ENCODE results near the gene CEP112. TPM values are rescaled to one million over a fixed set of nuclear protein-coding genes. Genes with fewer than 3 reads are reported as not detected.
"Not testable (repeated sequence)": the region's sequence is repeated elsewhere in the genome, so short reads cannot be mapped to it uniquely, and the experiment has no call there.

Gene CEP112
- total RNA-seq, 2 donors from 2014 or later, result 18.9 to 21.0 TPM

- intact Hi-C loops (cut with DNase I), result no loop called here
- DNase-seq, result no peak
- no peak for ATAC-seq
Observed at GRCh38 chr17:65819810-65820209, 372.1 kb downstream of the CEP112 start.

DNA sequence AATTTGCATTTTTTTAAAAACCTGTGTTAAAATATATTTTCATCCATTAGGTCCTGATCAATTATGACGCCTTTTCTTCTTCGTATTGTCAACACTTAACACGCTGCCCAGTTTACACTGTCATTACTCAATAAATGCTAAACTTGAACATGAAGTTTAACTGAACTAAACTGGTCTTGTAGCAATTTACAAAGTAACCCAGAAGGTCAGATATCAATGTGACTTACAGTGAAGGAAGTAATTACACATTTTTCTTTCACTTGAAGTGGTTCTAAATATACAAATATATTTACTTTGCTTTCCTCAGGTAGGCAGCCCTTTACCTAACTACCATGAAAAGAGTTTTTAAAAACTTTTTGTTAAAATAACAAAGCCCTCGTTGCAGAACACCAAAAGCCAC is 374.0 kb downstream of the CEP112 start:
- intact Hi-C loops (cut with DNase I), result no loop called here
- DNase-seq (no peak), ATAC-seq (no peak)

DNA sequence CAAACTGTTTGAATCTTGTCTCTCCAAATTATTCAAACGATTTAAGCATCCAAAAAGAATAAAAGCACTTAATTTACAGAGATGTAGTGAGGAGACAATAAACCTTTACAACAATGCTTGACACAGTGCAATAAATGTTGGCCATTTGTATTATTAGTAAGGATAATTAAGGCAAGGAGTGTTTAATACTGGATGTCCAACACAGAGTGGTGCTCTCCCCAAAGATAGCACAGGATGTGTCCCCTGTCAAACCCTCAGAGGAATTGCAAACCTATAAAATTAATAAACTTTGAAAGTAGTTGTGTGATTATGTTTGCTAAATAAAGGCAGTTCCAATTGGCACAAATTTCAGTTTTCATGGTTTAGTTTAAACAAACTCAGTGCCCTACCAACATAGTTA is 377.5 kb downstream of the CEP112 start:
- ATAC-seq (no peak), DNase-seq (no peak)
- intact Hi-C loops (cut with DNase I), result no loop called here

DNA sequence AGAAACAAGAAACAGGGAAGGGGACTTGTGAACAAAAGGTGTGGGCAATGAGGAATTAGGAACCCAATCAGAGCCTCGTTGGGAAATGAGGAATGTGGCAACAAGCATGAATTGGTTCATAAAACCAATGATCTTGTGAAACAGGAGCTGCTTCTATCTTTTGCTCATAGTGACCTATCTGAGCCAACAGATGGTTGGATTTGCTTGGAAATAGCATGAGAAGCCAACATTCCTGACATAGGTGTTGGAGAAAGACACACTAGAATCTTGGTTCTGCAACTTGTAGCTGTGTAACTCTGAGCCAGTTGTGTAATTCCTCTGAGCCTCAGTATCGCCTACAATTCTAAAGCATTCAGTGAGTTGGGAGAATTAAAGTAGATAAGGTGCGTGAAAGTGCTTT is 378.6 kb downstream of the CEP112 start:
- intact Hi-C loops (cut with DNase I), result no loop called here
- DNase-seq (no peak), ATAC-seq (no peak)

GRCh38 chr17:65811043-65811442 is 380.9 kb downstream of the CEP112 start:
- DNase-seq, result no peak
- no peak for ATAC-seq
- intact Hi-C loops (cut with DNase I), result no loop called here

GRCh38 chr17:65809366-65809765 is 382.6 kb downstream of the CEP112 start:
- no peak for DNase-seq
- intact Hi-C loops (cut with DNase I), result no loop called here
- peak in 1 of 2 donors; percentile 22 for ATAC-seq

- ATAC-seq; DNase-seq; intact Hi-C loops (cut with DNase I): not testable (repeated sequence)
Observed at GRCh38 chr17:65808566-65808965, 383.4 kb downstream of the CEP112 start.

- intact Hi-C loops (cut with DNase I), result no loop called here
- DNase-seq (no peak), ATAC-seq (no peak)
Observed at GRCh38 chr17:65807361-65807760, 384.6 kb downstream of the CEP112 start.

GRCh38 chr17:65801513-65801912 is 390.4 kb downstream of the CEP112 start:
- DNase-seq (no peak), ATAC-seq (no peak)
- intact Hi-C loops (cut with DNase I), result no loop called here

- DNase-seq (no peak), ATAC-seq (no peak)
- intact Hi-C loops (cut with DNase I), result no loop called here
Observed at GRCh38 chr17:65800655-65801054, 391.3 kb downstream of the CEP112 start.

- DNase-seq, result no peak
- ATAC-seq, result no peak
- intact Hi-C loops (cut with DNase I), result no loop called here
Observed at GRCh38 chr17:65799869-65800268, 392.1 kb downstream of the CEP112 start.

- ATAC-seq, result no peak
- intact Hi-C loops (cut with DNase I), result no loop called here
- no peak for DNase-seq
Observed at GRCh38 chr17:65799454-65799853, 392.5 kb downstream of the CEP112 start.

- ATAC-seq, result no peak
- intact Hi-C loops (cut with DNase I), result no loop called here
Observed at GRCh38 chr17:65797809-65798208, 394.1 kb downstream of the CEP112 start.

DNA sequence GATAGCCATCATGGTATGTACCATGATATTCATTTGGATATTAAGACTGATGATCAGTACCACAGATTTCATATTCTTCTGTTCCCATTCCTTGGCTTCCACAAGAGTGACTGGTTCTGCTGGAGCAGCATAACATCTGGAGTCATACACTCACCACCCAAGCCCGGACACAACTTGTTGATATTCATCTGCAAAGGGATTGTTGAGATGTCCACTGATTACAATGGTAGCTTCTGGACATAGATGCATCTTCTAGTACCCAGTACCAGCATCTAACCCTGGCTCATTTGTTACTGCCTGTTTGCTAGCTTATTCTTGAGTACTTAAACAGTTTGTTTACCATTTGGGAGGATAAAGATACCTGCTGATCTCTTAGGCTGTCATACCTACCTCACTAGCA is 394.8 kb downstream of the CEP112 start:
- ATAC-seq (no peak), DNase-seq (no peak)
- intact Hi-C loops (cut with DNase I), result no loop called here

More at GRCh38 chr17:65797809-65798208, 394.1 kb downstream of the CEP112 start:
- DNase-seq, result no peak

- ATAC-seq (peak in 1 of 2 donors; percentile 22), DNase-seq (no peak)
- intact Hi-C loops (cut with DNase I), result no loop called here
Observed at GRCh38 chr17:65794572-65794971, 397.4 kb downstream of the CEP112 start.

DNA sequence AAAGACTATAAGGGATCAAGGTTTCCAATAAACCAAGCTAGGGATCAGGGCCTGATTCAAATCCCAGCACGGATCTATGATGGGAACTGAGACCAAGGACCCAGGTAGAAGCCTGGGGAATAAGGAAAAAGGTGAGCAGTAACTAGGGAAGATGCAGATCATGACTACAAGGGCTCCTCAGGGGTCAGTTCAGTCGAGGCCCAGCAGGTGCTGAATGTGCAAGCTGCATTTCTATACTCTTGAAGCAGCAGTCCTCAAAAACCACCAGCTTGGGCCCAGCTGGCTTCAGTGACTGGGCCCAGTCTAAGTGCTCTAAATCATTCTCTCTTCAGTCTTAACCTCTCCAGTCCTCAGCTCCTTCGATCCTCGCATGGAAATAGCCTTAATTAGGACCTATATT is 401.7 kb downstream of the CEP112 start:
- intact Hi-C loops (cut with DNase I), result no loop called here
- no peak for ATAC-seq

GRCh38 chr17:65787503-65787902 is 404.4 kb downstream of the CEP112 start:
- intact Hi-C loops (cut with DNase I), result no loop called here
- DNase-seq (no peak), ATAC-seq (no peak)

More for the DNA sequence above, 401.7 kb downstream of the CEP112 start:
- no peak for DNase-seq

DNA sequence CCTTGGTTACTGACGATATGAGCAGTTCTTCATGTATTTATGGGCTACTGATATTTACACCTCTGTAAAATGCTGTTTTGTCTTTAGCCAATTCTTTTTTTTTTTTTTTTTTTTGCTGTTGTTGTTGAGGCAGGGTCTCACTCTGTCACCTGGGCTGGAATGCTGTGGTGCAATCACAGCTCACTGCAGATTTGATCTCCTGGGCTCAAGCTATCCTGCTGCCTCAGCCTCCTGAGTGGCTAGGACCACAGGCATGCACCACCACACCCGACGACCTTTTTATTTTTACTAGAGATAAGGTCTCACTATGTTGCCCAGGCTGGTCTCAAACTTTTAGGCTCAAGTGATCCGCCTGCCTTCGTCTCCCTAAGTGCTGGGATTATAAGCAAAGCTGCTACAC is 405.5 kb downstream of the CEP112 start:
- ATAC-seq, result no peak
- intact Hi-C loops (cut with DNase I), result no loop called here

DNA sequence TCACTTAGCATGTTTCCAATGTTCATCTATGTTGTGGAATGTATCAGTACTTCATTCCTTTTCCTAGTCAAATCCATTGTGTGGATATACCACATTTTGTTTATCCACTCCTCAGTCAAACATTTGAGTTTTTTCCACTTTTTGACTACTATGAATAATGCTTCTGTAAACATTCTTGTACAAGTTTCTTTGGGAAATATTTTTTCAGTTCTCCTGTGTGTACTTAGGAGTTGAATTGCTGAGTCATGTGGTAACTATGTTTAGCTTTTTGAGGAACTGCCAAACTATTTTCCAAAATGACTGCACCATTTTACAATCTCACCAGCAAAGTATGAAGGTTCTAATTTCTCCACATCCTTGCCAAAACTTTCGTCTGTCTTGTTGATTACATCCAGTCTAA is 406.8 kb downstream of the CEP112 start:
- intact Hi-C loops (cut with DNase I), result no loop called here
- ATAC-seq, result peak; percentile 73 to 94
- DNase-seq, result no peak

More for the DNA sequence above, 405.5 kb downstream of the CEP112 start:
- no peak for DNase-seq

- DNase-seq, result no peak
- peak in 1 of 2 donors; percentile 84 for ATAC-seq
- intact Hi-C loops (cut with DNase I), result no loop called here
Observed at GRCh38 chr17:65783845-65784334, 408.0 kb downstream of the CEP112 start.

DNA sequence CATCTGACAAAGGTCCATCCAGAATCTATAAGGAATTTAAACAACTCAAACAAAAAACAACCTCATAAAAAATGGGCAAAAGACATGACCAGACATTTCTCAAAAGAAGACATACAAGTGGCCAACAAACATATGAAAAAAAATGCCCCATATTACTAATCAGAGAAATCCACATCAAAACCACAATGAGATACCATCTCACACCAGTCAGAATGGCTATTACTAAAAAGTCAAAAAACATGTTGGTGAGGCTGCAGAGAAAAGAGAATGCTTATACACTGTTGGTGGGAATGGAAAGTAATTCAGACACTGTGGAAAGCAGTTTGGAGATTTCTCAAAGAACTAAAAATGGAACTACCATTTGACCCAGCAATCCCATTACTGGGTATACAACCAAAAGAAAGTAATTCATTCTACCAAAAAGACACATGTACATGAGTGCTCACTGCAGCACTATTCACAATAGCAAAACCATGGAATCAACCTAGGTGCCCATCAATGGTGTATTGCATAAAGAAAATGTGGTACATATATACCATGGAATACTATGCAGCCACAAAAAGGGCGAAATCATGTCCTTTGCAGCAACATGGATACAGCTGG is 409.7 kb downstream of the CEP112 start:
- ATAC-seq; intact Hi-C loops (cut with DNase I); DNase-seq: not testable (repeated sequence)

Measured in left cardiac atrium (tissue), 4 donors.